ENCODE measurements around the gene STARD8.

The STARD8 gene

GRCh38 chrX:68754406-68754805, 106.9 kb downstream of the STARD8 start:
- DNase-seq = no peak

- DNase-seq = no peak
Measured at GRCh38 chrX:68755616-68756125, 108.2 kb downstream of the STARD8 start.

- no peak for DNase-seq
Measured at GRCh38 chrX:68757331-68757730, 109.9 kb downstream of the STARD8 start.

- DNase-seq = no peak
Measured at GRCh38 chrX:68757731-68758130, 110.3 kb downstream of the STARD8 start.

GRCh38 chrX:68758671-68759070, 111.2 kb downstream of the STARD8 start:
- DNase-seq = no peak

GRCh38 chrX:68761086-68761485, 113.6 kb downstream of the STARD8 start:
- no peak for DNase-seq

- DNase-seq = no peak
Measured at GRCh38 chrX:68762766-68763165, 115.3 kb downstream of the STARD8 start.

- DNase-seq = no peak
Measured at GRCh38 chrX:68763481-68763880, 116.0 kb downstream of the STARD8 start.

Measured in activated CD8-positive, alpha-beta memory T cell treated with anti-CD3 and anti-CD28 coated beads for 24 hours (primary cell).